IMR-90 (cell line): ENCODE measurements around the gene PARD3. TPM values are rescaled to one million over a fixed set of nuclear protein-coding genes. Genes with fewer than 3 reads are reported as not detected.

ENCODE experiments used
- ATAC-seq: fragments of 200-7000 bp; cut with Tn5 transposase; 2 replicates; pipeline ENCODE4 v1.9.1; 2020; ENCODE audit warnings: low read depth, mild to moderate bottlenecking, moderate library complexity
- BruUV-seq: library from RNA; stranded (reverse); fragments of 400-500 nt; replicated peaks from 2 replicates; lab custom pipeline; 2021; lab: Mats Ljungman, UMichigan
- CTCF ChIA-PET: fragments of 300-600 bp; formaldehyde crosslinking; extraction: SDS; loops from one replicate; lab custom pipeline; 2021; ENCODE audit warnings: antibody characterized with exemption; lab: Yijun Ruan, JAX
- POLR2A ChIA-PET: fragments of 300-600 bp; sonication (Branson Sonifier 250); formaldehyde crosslinking; loops from one replicate; lab custom pipeline; 2022; ENCODE audit warnings: antibody characterized with exemption; ENCODE audit not compliant: unreplicated experiment; lab: Charles Lee
- DNase-seq: peaks from one replicate; pipeline ENCODE4 v3.0.0; 2013
- H2AFZ ChIP-seq: replicated peaks from 2 replicates; pipeline ENCODE3; 2013; ENCODE audit warnings: low read length, mild to moderate bottlenecking; ENCODE audit not compliant: poor library complexity
- H2AK5ac ChIP-seq: 2 replicates; pipeline ENCODE4 v1.6.1; 2013; ENCODE audit warnings: low read depth, low read length, inconsistent platforms
- H2AK9ac ChIP-seq: replicated peaks from 2 replicates; pipeline ENCODE3; 2013; ENCODE audit warnings: mild to moderate bottlenecking, low read depth, low read length, moderate library complexity; ENCODE audit not compliant: poor library complexity
- H2BK120ac ChIP-seq: 2 replicates; pipeline ENCODE4 v1.6.1; 2013; ENCODE audit warnings: low read depth, low read length, inconsistent platforms
- H2BK15ac ChIP-seq: 3 replicates; pipeline ENCODE4 v1.6.1; 2013; ENCODE audit warnings: low read depth, low read length, inconsistent platforms
- H2BK20ac ChIP-seq: 2 replicates; pipeline ENCODE4 v1.6.1; 2013; ENCODE audit warnings: low read depth, mild to moderate bottlenecking, inconsistent platforms, low read length, moderate library complexity
- H2BK5ac ChIP-seq: 2 replicates; pipeline ENCODE4 v1.6.1; 2013; ENCODE audit warnings: mild to moderate bottlenecking, low read depth, low read length, inconsistent platforms; ENCODE audit not compliant: poor library complexity, severe bottlenecking
- H3K14ac ChIP-seq: replicated peaks from 2 replicates; pipeline ENCODE4 v1.6.1; 2013; ENCODE audit warnings: low read depth, low read length, inconsistent platforms
- H3K18ac ChIP-seq: 2 replicates; pipeline ENCODE4 v1.6.1; 2013; ENCODE audit warnings: low read depth, low read length, control low read depth
- H3K23ac ChIP-seq: 2 replicates; pipeline ENCODE4 v1.6.1; 2013; ENCODE audit warnings: low read depth, low read length, inconsistent platforms
- H3K27ac ChIP-seq: 2 replicates; pipeline ENCODE4 v1.5.1; 2013; ENCODE audit warnings: mild to moderate bottlenecking, control low read depth, low read length; ENCODE audit not compliant: insufficient read depth
- H3K27me3 ChIP-seq: 2 replicates; pipeline ENCODE4 v1.6.1; 2013; ENCODE audit warnings: low read length; ENCODE audit not compliant: control insufficient read depth, insufficient read depth
- H3K36me3 ChIP-seq: 2 replicates; pipeline ENCODE4 v1.6.1; 2013; ENCODE audit warnings: low read length, mixed read lengths; ENCODE audit not compliant: control insufficient read depth, insufficient read depth
- H3K4ac ChIP-seq: 2 replicates; pipeline ENCODE4 v1.6.1; 2013; ENCODE audit warnings: low read depth, low read length, inconsistent platforms
- H3K4me1 ChIP-seq: 2 replicates; pipeline ENCODE4 v1.6.1; 2013; ENCODE audit warnings: low read length, mixed read lengths; ENCODE audit not compliant: control insufficient read depth, insufficient read depth
- H3K4me2 ChIP-seq: 2 replicates; pipeline ENCODE4 v1.6.1; 2013; ENCODE audit warnings: low read depth, mild to moderate bottlenecking, control low read depth, low read length, moderate library complexity
- H3K4me3 ChIP-seq: 2 replicates; pipeline ENCODE4 v1.5.1; 2013; ENCODE audit warnings: low read depth, mild to moderate bottlenecking, control low read depth, low read length, moderate library complexity; ENCODE audit not compliant: insufficient read depth
- H3K56ac ChIP-seq: 2 replicates; pipeline ENCODE4 v1.6.1; 2013; ENCODE audit warnings: low read length, inconsistent platforms; ENCODE audit not compliant: insufficient read depth; ENCODE audit errors: extremely low read depth
- H3K79me1 ChIP-seq, 2 experiments: 2 replicates each; pipeline ENCODE4 v1.6.1; 2013; ENCODE audit warnings: low read length in 2 of 2, inconsistent platforms in 1 of 2, low read depth in 1 of 2
- H3K9ac ChIP-seq: 2 replicates; pipeline ENCODE4 v1.6.1; 2013; ENCODE audit warnings: low read depth, low read length, control low read depth
- H3K9me1 ChIP-seq: 2 replicates; pipeline ENCODE4 v1.6.1; 2013; ENCODE audit warnings: low read length, inconsistent platforms; ENCODE audit not compliant: insufficient read depth
- H3K9me3 ChIP-seq: 2 replicates; pipeline ENCODE4 v1.6.1; 2013; ENCODE audit warnings: low read length; ENCODE audit not compliant: control insufficient read depth, insufficient read depth
- H4K20me1 ChIP-seq: 2 replicates; pipeline ENCODE4 v1.6.1; 2013; ENCODE audit warnings: low read length, inconsistent platforms; ENCODE audit not compliant: insufficient read depth
- H4K5ac ChIP-seq: 2 replicates; pipeline ENCODE4 v1.6.1; 2013; ENCODE audit warnings: mild to moderate bottlenecking, low read depth, low read length, control low read depth
- H4K8ac ChIP-seq, 2 experiments: 2 replicates each; pipeline ENCODE4 v1.6.1; 2013; ENCODE audit warnings: low read depth in 2 of 2, low read length in 2 of 2, control low read depth in 1 of 2, inconsistent platforms in 1 of 2
- H4K91ac ChIP-seq: 2 replicates; pipeline ENCODE4 v1.6.1; 2013; ENCODE audit warnings: low read depth, low read length, inconsistent platforms; ENCODE audit not compliant: insufficient read depth
- BHLHE40 ChIP-seq: fragments of 150-350 bp; IDR thresholded peaks from 2 replicates; pipeline ENCODE4 v1.6.1; 2016; ENCODE audit warnings: mild to moderate bottlenecking, low read depth, low read length
- CEBPB ChIP-seq: IDR thresholded peaks from 2 replicates; pipeline ENCODE4 v1.6.1; 2012; ENCODE audit warnings: low read depth, low read length, improper control_type of control experiment
- CHD1 ChIP-seq: IDR thresholded peaks from 2 replicates; pipeline ENCODE4 v1.6.1; 2012; ENCODE audit warnings: low read depth, low read length, improper control_type of control experiment
- MAFK ChIP-seq: IDR thresholded peaks from 2 replicates; pipeline ENCODE4 v1.6.1; 2012; ENCODE audit warnings: low read depth, low read length, improper control_type of control experiment
- MAZ ChIP-seq: IDR thresholded peaks from 2 replicates; pipeline ENCODE4 v1.6.1; 2012; ENCODE audit warnings: low read depth, mild to moderate bottlenecking, low read length, improper control_type of control experiment, moderate library complexity, borderline replicate concordance
- MXI1 ChIP-seq: IDR thresholded peaks from 2 replicates; pipeline ENCODE4 v1.6.1; 2012; ENCODE audit warnings: low read depth, mild to moderate bottlenecking, low read length, moderate library complexity, borderline replicate concordance
- NFE2L2 ChIP-seq: fragments of 150-350 bp; IDR thresholded peaks from 2 replicates; pipeline ENCODE4 v1.6.1; 2016; ENCODE audit warnings: low read depth, mild to moderate bottlenecking, low read length
- POLR2A ChIP-seq: IDR thresholded peaks from 2 replicates; pipeline ENCODE4 v1.6.1; 2012; ENCODE audit warnings: mild to moderate bottlenecking, low read depth, low read length
- RAD21 ChIP-seq: IDR thresholded peaks from 2 replicates; pipeline ENCODE4 v1.6.1; 2012; ENCODE audit warnings: low read length, improper control_type of control experiment
- RCOR1 ChIP-seq: IDR thresholded peaks from 2 replicates; pipeline ENCODE4 v1.6.1; 2012; ENCODE audit warnings: mild to moderate bottlenecking, low read length, improper control_type of control experiment; ENCODE audit not compliant: insufficient replicate concordance
- RFX5 ChIP-seq: IDR thresholded peaks from 2 replicates; pipeline ENCODE4 v1.8.0; 2012; ENCODE audit warnings: low read depth, mild to moderate bottlenecking, low read length, moderate library complexity
- SMC3 ChIP-seq: fragments of 150-350 bp; IDR thresholded peaks from 2 replicates; pipeline ENCODE4 v1.6.1; 2016; ENCODE audit warnings: low read depth, mild to moderate bottlenecking, antibody characterized with exemption, low read length, moderate library complexity
- WGBS, 2 experiments: methylation state at CpG; one replicate each; pipeline versions ENCODE4 v1.1.5 to v1.1.7; 2013; ENCODE audit warnings: missing lambda C conversion rate in 2 of 2; ENCODE audit not compliant: insufficient read length in 1 of 2; ENCODE audit errors: extremely low coverage in 2 of 2; 5-methylcytosine and 5-hydroxymethylcytosine counted together
- dilution Hi-C: fragments of 300-500 bp; cut with HindIII; formaldehyde crosslinking; loops from one replicate; pipeline ENCODE4 v1.14.3; 2018; ENCODE audit warnings: low sequenced_read_pairs; ENCODE audit not compliant: unreplicated experiment
- in situ Hi-C: fragments of 300-500 bp; cut with MboI; formaldehyde crosslinking; loops from 3 replicates; pipeline ENCODE4 v1.14.3; 2019; ENCODE audit warnings: low sequenced_read_pairs, inconsistent platforms, mixed read lengths
- intact Hi-C: fragments of 100-400 bp; cut with micrococcal nuclease; formaldehyde crosslinking; loops from 2 replicates; pipeline ENCODE4 v1.10.0; 2022
- polyA plus RNA-seq, 3 experiments: library from polyadenylated mRNA; depleted of rRNA; stranded (reverse); fragments of >200 nt; gene quantifications; 2 replicates each; pipeline ENCODE4 v1.2.3, GENCODE V29; 2012; ENCODE audit warnings: low replicate concordance in 1 of 3
- total RNA-seq: library from RNA; depleted of rRNA; stranded (reverse); fragments of >200 nt; gene quantifications from 2 replicates; pipeline ENCODE4 v1.2.3, GENCODE V29; 2012
- TF ChIP-seq, protein P1 (sequence below): fragments of 150-350 bp; IDR thresholded peaks from 2 replicates; pipeline ENCODE4 v1.6.1; 2017; ENCODE audit warnings: mild to moderate bottlenecking, antibody characterized with exemption, low read length, low read depth
- TF ChIP-seq, protein P2 (sequence below): fragments of 150-350 bp; IDR thresholded peaks from 2 replicates; pipeline ENCODE4 v1.6.1; 2016; ENCODE audit warnings: low read depth, mild to moderate bottlenecking, low read length, moderate library complexity, borderline replicate concordance
- TF ChIP-seq, protein P3 (sequence below): conservative IDR thresholded peaks from 2 replicates; pipeline ENCODE4 v1.5.1; 2012; ENCODE audit warnings: mild to moderate bottlenecking, low read depth, low read length, improper control_type of control experiment

Gene PARD3
- total and polyA plus RNA-seq, 2 of the 4 experiments (the other 2 are of a cell fraction) = 14.6 to 37.5 TPM

DNA sequence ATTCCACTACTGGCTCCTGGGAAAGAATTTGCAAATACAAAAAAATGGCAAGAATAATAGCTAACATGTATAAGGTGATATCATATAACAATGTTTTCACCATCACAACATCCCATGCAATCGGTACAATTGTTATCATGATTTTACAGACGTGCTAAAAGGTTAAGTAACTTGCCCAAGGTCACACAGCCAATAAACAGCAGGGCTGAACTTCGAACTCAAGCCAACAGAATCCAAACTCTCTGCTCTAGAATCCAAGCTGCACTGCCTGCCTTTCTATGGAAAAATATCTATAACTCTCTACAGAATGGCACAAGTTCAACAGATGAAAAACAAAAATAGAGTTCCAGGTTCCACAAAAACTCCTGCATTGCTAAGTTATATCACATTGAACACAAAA is 160.9 kb downstream of the PARD3 start:
- H3K36me3 ChIP-seq = no peaks in the 10 kb centered on the region
- H4K8ac ChIP-seq = no peak overlapping the region
- H2BK5ac ChIP-seq = no peak overlapping the region
- no peak overlapping the region for H2AFZ ChIP-seq
- CTCF ChIA-PET = interaction anchor here (3.6 kb wide), 1 partner anchor 70 kb away, joined by 10 read pairs; no protein-coding TSS in a partner anchor
- peaks cover 3% of the 10 kb centered on the region for H3K4me1 ChIP-seq
- peaks cover 10% of the 10 kb centered on the region for H3K9me1 ChIP-seq
- POLR2A ChIA-PET = interaction anchor here (0.6 kb wide), 1 partner anchor 297 kb away, joined by 7 read pairs; no protein-coding TSS in a partner anchor
- H2AK9ac ChIP-seq = no peak overlapping the region
- H3K4me2 ChIP-seq = no peak overlapping the region
- TF ChIP-seq RFX5 = no peak
- TF ChIP-seq BHLHE40 = no peak
- TF ChIP-seq MAFK = no peak
- TF ChIP-seq RAD21 = no peak
- no peak for TF ChIP-seq NFE2L2
- no peak for TF ChIP-seq POLR2A
- no peak for TF ChIP-seq MXI1
- TF ChIP-seq, protein P1, sequence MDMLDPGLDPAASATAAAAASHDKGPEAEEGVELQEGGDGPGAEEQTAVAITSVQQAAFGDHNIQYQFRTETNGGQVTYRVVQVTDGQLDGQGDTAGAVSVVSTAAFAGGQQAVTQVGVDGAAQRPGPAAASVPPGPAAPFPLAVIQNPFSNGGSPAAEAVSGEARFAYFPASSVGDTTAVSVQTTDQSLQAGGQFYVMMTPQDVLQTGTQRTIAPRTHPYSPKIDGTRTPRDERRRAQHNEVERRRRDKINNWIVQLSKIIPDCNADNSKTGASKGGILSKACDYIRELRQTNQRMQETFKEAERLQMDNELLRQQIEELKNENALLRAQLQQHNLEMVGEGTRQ = no peak
- TF ChIP-seq, protein P2, sequence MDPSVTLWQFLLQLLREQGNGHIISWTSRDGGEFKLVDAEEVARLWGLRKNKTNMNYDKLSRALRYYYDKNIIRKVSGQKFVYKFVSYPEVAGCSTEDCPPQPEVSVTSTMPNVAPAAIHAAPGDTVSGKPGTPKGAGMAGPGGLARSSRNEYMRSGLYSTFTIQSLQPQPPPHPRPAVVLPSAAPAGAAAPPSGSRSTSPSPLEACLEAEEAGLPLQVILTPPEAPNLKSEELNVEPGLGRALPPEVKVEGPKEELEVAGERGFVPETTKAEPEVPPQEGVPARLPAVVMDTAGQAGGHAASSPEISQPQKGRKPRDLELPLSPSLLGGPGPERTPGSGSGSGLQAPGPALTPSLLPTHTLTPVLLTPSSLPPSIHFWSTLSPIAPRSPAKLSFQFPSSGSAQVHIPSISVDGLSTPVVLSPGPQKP = no peak
- no peak for TF ChIP-seq RCOR1
- no peak for TF ChIP-seq MAZ
- TF ChIP-seq, protein P3, sequence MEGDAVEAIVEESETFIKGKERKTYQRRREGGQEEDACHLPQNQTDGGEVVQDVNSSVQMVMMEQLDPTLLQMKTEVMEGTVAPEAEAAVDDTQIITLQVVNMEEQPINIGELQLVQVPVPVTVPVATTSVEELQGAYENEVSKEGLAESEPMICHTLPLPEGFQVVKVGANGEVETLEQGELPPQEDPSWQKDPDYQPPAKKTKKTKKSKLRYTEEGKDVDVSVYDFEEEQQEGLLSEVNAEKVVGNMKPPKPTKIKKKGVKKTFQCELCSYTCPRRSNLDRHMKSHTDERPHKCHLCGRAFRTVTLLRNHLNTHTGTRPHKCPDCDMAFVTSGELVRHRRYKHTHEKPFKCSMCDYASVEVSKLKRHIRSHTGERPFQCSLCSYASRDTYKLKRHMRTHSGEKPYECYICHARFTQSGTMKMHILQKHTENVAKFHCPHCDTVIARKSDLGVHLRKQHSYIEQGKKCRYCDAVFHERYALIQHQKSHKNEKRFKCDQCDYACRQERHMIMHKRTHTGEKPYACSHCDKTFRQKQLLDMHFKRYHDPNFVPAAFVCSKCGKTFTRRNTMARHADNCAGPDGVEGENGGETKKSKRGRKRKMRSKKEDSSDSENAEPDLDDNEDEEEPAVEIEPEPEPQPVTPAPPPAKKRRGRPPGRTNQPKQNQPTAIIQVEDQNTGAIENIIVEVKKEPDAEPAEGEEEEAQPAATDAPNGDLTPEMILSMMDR = no peak
- no peak for TF ChIP-seq CEBPB
- no peak for TF ChIP-seq CHD1
- TF ChIP-seq SMC3 = no peak
- H4K5ac ChIP-seq = no peak overlapping the region
- BruUV-seq = no TSS peak
- no peak overlapping the region for H4K91ac ChIP-seq
- no peak overlapping the region for H3K23ac ChIP-seq
- intact Hi-C loops (no loop called here), in situ Hi-C loops (loop anchor here (25.0 kb wide), 1 partner anchor 358 kb away; no protein-coding TSS in a partner anchor), dilution Hi-C loops (no loop called here)
- H2BK15ac ChIP-seq = no peak overlapping the region
- no peak overlapping the region for H3K4ac ChIP-seq
- no peak overlapping the region for H2BK20ac ChIP-seq
- H3K14ac ChIP-seq = no peak overlapping the region
- no peak overlapping the region for H3K9ac ChIP-seq
- H3K27me3 ChIP-seq = no peaks in the 10 kb centered on the region
- ATAC-seq (no peak), DNase-seq (no peak)
- WGBS, 2 experiments = 80% methylated on average over 1 of the region's 3 CpGs; no CpG with 5 or more reads in 1 of the 2 experiments
- no peak overlapping the region for H3K4me3 ChIP-seq
- H2AK5ac ChIP-seq = no peak overlapping the region
- peaks cover 6% of the 10 kb centered on the region; the same call in 1 of the 2 replicates for H4K20me1 ChIP-seq
- H3K9me3 ChIP-seq = no peaks in the 10 kb centered on the region
- H2BK120ac ChIP-seq = no peak overlapping the region
- no peak overlapping the region for H3K27ac ChIP-seq
- no peak overlapping the region for H3K56ac ChIP-seq
- peaks cover 35 to 61% of the 10 kb centered on the region in 2 experiments for H3K79me1 ChIP-seq
- no peak overlapping the region for H3K18ac ChIP-seq
